DND-41 (cell line): Measurements from ENCODE around the gene FASTKD3.

Source experiments
- ATAC-seq: fragments of 200-7000 bp; cut with Tn5 transposase; 3 replicates; pipeline ENCODE4 v1.9.1; 2021; ENCODE audit warnings: low read depth; ENCODE audit not compliant: insufficient read depth
- DNase-seq: peaks from one replicate; pipeline ENCODE4 v3.0.0-alpha.2; 2020
- H2AFZ ChIP-seq: 2 replicates; pipeline ENCODE4 v1.6.0; 2012; ENCODE audit warnings: low read depth, low read length
- H3K27ac ChIP-seq: 2 replicates; pipeline ENCODE4 v1.5.1; 2012; ENCODE audit warnings: low read length, inconsistent platforms
- H3K27me3 ChIP-seq: fragments of 200-600 bp; sonication (generic); 2 replicates; pipeline ENCODE4 v1.6.0; 2012; ENCODE audit warnings: low read length, mild to moderate bottlenecking, inconsistent platforms; ENCODE audit not compliant: insufficient read depth, poor library complexity
- H3K36me3 ChIP-seq: 2 replicates; pipeline ENCODE4 v1.5.1; 2012; ENCODE audit warnings: low read length, inconsistent platforms; ENCODE audit not compliant: insufficient read depth
- H3K4me1 ChIP-seq: 2 replicates; pipeline ENCODE4 v1.5.1; 2012; ENCODE audit warnings: mild to moderate bottlenecking, low read length; ENCODE audit not compliant: insufficient read depth
- H3K4me2 ChIP-seq: 2 replicates; pipeline ENCODE4 v1.6.0; 2012; ENCODE audit warnings: mild to moderate bottlenecking, moderate library complexity, low read length, inconsistent platforms; ENCODE audit not compliant: insufficient read depth
- H3K4me3 ChIP-seq, 2 experiments: fragments of 200-600 bp in 1 of 2; shearing (Covaris generic) in 1 of 2; 2 replicates each; pipeline ENCODE4 v1.5.1; 2012 to 2016; ENCODE audit warnings: inconsistent platforms in 2 of 2, low read length in 2 of 2, mild to moderate bottlenecking in 2 of 2, low read depth in 1 of 2, moderate library complexity in 1 of 2
- H3K79me2 ChIP-seq: 2 replicates; pipeline ENCODE4 v1.6.0; 2012; ENCODE audit warnings: low read length, inconsistent platforms; ENCODE audit not compliant: insufficient read depth
- H3K9ac ChIP-seq: 2 replicates; pipeline ENCODE4 v1.6.0; 2012; ENCODE audit warnings: low read depth, mild to moderate bottlenecking, inconsistent platforms, low read length, moderate library complexity
- H3K9me3 ChIP-seq: 2 replicates; pipeline ENCODE4 v1.5.1; 2012; ENCODE audit warnings: low read length, moderate library complexity, mild to moderate bottlenecking, inconsistent platforms; ENCODE audit not compliant: insufficient read depth, severe bottlenecking
- H4K20me1 ChIP-seq: 2 replicates; pipeline ENCODE4 v1.6.0; 2012; ENCODE audit warnings: low read length; ENCODE audit not compliant: insufficient read depth
- CTCF ChIP-seq: IDR thresholded peaks from 2 replicates; pipeline ENCODE4 v1.5.1; 2012; ENCODE audit warnings: borderline replicate concordance, low read length, moderate library complexity, mild to moderate bottlenecking; ENCODE audit not compliant: poor library complexity, severe bottlenecking; ENCODE audit errors: extremely low read depth
- EZH2 ChIP-seq: IDR thresholded peaks from 3 replicates; pipeline ENCODE4 v1.6.1; 2012; ENCODE audit warnings: borderline replicate concordance, low read depth, mild to moderate bottlenecking, moderate library complexity, low read length, inconsistent platforms; ENCODE audit not compliant: severe bottlenecking

Gene FASTKD3

GRCh38 chr5:7875151-7875550, 6.3 kb upstream of the FASTKD3 start:
- H3K79me2 ChIP-seq: peaks cover 79% of the 10 kb centered on the region
- no peak overlapping the region for H3K27ac ChIP-seq
- H3K9ac ChIP-seq: no peak overlapping the region
- H4K20me1 ChIP-seq: peaks cover 48% of the 10 kb centered on the region
- no peak overlapping the region for H3K4me3 ChIP-seq
- no peak for TF ChIP-seq EZH2
- TF ChIP-seq CTCF: no peak
- no peaks in the 10 kb centered on the region for H3K9me3 ChIP-seq
- peaks cover 81% of the 10 kb centered on the region for H3K36me3 ChIP-seq
- ATAC-seq (no peak), DNase-seq (no peak)
- H3K27me3 ChIP-seq: no peaks in the 10 kb centered on the region
- H3K4me1 ChIP-seq: peaks cover 20% of the 10 kb centered on the region
- H3K4me2 ChIP-seq: no peak overlapping the region
- no peak overlapping the region for H2AFZ ChIP-seq

- Histone ChIP-seq H3K79me2 (peaks cover 79% of the 10 kb centered on the region), H3K4me1 (peaks cover 23% of the 10 kb centered on the region), H3K36me3 (peaks cover 76% of the 10 kb centered on the region), H4K20me1 (peaks cover 50% of the 10 kb centered on the region), H3K9ac (no peak overlapping the region), H3K27ac (no peak overlapping the region), H2AFZ (no peak overlapping the region), H3K9me3 (no peaks in the 10 kb centered on the region), H3K4me2 (no peak overlapping the region), H3K4me3 (no peak overlapping the region), H3K27me3 (no peaks in the 10 kb centered on the region)
- TF ChIP-seq EZH2 (no peak), CTCF (no peak)
- no peak for DNase-seq
- no peak for ATAC-seq
These were observed 5.8 kb upstream of the FASTKD3 start for GRCh38 chr5:7874639-7875038.

- H3K27me3 ChIP-seq: no peaks in the 10 kb centered on the region
- ATAC-seq (no peak), DNase-seq (no peak)
- peak overlapping the region; percentile 23; the same call in 1 of the 2 replicates for H3K4me2 ChIP-seq
- no peak overlapping the region for H3K27ac ChIP-seq
- H2AFZ ChIP-seq: no peak overlapping the region
- no peak overlapping the region for H3K4me3 ChIP-seq
- peaks cover 49% of the 10 kb centered on the region for H4K20me1 ChIP-seq
- no peak overlapping the region for H3K9ac ChIP-seq
- H3K9me3 ChIP-seq: no peaks in the 10 kb centered on the region
- H3K4me1 ChIP-seq: peaks cover 23% of the 10 kb centered on the region
- TF ChIP-seq EZH2: no peak
- TF ChIP-seq CTCF: no peak
- peaks cover 63% of the 10 kb centered on the region for H3K36me3 ChIP-seq
- H3K79me2 ChIP-seq: peaks cover 87% of the 10 kb centered on the region
These were observed 4.4 kb upstream of the FASTKD3 start for GRCh38 chr5:7873216-7873615.

GRCh38 chr5:7872517-7873130, 3.8 kb upstream of the FASTKD3 start:
- ATAC-seq: no peak
- H3K9ac ChIP-seq: no peak overlapping the region
- H3K4me3 ChIP-seq: no peak overlapping the region
- no peaks in the 10 kb centered on the region for H3K27me3 ChIP-seq
- H3K27ac ChIP-seq: no peak overlapping the region
- H3K79me2 ChIP-seq: peaks cover 90% of the 10 kb centered on the region
- H3K4me2 ChIP-seq: peak overlapping the region; percentile 23; the same call in 1 of the 2 replicates
- peaks cover 50% of the 10 kb centered on the region for H4K20me1 ChIP-seq
- TF ChIP-seq CTCF: no peak
- no peak for TF ChIP-seq EZH2
- peaks cover 57% of the 10 kb centered on the region for H3K36me3 ChIP-seq
- peaks cover 28% of the 10 kb centered on the region for H3K4me1 ChIP-seq
- DNase-seq: no peak
- no peaks in the 10 kb centered on the region for H3K9me3 ChIP-seq
- no peak overlapping the region for H2AFZ ChIP-seq
